Bone marrow (tissue), 2 donors: ENCODE results near the gene TPST1.

ENCODE experiments used
- DNase-seq, 2 donors: peaks; one replicate each; lab custom pipeline; 2025; lab: John Stamatoyannopoulos, UW

The TPST1 gene

DNA sequence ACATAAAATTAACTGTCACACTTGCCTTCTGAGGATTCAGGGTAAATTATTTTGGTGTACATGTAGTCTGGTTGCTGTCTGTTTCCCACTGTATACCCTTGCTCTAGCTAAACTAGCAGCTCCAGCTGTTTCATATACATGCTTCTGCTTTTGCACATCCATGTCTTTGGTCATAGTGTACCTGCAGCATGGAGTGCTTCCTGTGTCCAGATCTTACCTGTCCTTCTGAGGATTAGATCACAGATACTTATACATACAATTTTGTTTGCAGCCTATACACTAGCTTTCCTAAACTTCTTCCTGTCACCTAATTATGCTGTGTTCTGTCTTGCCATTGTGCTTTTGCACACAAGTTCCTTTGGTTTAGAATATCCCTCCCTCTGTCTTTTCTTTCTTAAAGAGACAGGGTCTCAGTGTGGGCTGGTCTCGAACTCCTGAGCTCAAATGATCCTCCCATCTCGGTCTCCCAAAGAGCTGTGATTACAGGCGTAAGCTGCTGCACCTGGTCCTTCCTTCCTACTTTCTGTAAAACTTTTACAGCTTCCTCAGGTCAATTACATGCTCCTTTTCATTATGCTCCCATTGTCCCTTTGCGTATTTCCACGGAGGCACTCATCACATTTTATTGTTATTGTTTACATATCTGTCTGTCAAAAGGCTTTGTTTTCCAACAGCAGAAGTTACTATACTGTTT lies 33.8 kb downstream of the TPST1 start:
- DNase-seq: no peak

DNA sequence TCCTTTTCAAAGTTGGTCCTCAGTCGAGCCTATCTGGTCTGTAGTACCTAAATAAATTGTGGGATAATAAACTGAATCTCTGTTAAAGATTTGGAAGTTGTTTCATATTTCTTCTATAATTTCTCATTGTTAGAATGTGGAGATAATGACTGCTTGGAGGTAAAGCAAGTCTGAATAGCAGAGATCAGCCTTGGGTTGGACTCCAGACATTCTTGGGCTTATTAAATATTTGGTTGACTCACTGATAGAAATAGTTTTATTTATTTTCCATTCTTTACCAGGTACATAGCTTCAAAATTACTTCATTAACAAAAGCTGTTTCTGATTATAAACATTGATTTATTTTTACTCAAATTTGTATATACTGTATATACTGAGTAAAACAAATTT lies 34.3 kb downstream of the TPST1 start:
- DNase-seq: no peak

DNA sequence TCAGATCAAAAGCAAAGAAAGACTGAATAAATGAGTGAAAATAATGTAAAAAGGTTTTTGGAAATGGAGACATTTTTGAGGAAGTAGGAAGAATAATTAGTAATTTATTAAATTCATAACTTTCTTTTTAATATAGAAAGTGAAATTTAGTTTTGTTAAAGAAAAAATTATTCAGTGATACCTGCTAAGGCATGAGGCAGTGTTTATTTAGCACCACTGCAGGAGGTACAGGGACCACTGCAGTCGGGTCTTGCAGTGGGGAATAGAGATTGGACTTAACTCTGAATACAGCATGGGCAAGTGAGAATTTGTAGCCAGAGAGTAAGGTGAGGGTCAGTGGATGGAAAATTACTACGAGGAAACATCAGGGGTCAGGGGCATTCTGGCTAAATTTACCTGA lies 39.9 kb downstream of the TPST1 start:
- no peak for DNase-seq

DNA sequence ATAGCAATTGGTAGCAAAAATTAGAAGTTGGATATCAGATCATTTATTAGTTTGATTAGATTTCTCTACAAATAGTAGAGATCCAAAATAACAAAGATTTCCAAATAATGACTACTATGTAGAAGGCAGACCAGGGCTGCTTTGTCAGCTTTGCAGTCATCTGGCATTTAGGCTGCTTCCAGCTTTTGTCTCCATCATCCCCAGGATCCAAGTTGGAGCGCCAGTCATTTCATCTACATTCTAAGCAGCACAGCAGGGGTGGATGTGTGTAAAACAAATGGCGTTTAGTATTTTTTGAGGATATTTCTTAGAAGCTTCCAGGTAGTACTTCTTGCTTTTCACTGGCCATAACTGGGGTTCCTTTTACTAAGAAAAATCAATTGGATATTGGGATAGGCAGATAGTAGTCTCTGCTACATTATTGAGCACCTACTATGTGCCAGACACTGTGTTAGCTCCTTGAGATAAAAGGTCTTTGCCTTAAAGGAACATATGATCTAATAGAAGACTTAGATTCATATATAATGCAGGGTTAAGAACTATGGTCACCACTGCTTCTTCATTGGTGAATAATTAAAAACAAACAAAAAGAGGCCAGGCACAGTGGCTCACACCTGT lies 41.5 kb downstream of the TPST1 start:
- no peak for DNase-seq

DNA sequence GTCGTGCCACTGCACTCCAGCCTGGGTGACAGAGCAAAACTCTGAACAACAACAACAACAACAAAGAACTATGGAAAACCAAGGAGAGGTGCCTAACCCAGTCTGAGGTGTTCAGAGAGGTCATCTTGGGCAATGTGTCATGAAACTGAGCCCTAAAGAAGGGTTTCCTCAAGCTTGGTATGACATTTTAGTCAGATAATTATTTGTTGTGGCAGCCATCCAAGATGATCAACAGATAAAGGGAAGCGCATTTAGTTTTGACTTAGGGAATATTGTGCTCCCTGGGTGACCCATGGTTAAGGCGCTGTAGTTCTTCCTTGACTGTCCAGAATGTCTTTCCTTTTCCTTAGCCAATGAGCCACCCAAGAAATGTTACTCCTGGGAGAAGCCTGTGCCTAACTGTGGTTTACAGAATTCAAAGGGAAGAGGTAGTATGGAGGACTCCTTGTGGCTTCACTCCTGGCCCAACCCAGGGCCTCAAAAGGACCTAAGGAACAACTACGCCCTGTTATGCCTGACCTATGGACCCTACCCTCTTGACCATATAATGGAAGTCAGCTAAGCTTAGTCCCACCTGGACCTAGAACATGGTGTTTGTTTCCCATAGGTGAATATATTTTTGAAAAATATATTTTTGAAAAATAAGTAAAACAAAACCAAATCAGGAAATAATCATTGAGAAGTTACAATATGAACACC lies 42.4 kb downstream of the TPST1 start:
- no peak for DNase-seq

DNA sequence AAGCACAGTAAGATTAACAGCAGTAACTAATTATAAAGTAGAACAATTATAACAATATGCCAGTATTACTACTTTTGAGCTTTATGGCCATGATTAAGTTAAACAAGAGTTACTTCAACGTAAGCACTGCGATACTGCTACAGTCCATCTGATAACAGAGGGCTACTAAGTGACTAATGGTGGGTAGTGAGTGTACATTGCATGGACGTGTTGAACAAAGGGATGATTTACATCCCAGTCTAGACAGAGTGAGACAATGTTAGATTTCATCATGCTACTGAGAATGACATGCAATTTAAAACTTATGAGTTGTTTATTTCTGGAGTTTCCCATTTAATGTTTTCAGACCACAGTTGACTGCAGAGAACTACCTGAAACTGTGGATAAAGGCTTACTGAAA lies 45.6 kb downstream of the TPST1 start:
- DNase-seq: no peak

DNA sequence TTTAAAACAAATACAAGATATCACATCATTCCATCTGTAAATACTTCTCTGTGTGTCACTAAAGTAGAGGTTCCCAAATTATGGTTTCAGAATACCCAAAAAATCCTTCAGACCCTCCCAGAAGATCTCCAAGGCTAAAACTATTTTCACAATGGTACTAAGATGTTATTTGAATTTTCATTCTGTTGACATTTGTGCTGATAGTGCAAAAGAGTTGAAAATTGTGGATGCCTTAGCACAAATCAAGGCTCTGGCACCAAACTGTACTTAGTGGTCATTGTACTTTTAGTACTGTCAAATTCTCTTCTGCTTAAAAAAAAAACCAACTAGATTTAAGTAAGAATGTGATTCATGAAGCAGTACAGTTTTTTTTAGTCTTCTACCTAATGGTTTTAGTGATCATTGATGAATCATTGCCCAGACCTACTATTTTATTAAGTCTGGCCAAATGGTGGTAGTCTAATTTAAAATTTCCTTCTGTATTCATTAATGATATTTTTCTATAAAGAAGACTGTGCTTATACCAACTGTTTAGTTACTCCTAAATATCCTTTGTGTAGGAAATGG lies 50.5 kb downstream of the TPST1 start:
- no peak for DNase-seq

DNA sequence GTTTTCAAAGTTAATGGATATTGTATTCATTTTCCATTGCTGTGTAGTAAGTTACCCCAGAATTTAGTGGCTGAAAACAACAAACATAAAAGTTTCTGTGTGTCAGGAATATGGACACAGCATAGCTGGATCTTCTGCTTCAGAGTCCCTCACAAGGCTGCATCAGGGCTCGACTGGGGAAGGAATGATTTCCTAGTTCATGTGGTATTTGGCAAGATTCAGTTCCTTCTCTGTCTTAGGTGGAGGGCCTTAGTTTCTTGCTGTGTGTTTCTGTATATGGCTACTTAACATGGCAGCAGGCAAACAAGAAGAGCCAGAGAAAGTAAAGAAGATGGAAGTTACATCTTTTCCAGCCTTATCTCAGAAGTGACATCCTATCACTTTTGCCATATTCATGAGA lies 51.1 kb downstream of the TPST1 start:
- no peak for DNase-seq

DNA sequence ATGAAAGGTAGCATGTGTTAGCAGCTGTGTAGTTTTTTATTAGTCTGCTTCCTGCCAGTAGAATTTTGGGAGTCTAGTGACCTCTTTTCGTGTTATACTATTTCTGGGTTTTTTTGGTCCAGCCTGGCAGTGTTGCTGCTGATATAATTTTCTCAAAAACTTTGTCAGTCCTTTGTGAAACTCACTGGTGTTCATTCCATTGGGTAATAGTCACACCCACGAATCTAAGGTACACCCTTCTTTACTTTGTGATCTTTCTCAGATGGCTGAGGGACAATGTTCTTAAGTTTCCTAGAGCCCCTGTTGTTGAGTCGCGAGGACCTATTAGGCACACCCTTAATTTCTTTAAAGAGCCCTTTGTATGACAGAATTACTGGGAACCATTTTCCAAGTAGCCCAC lies 52.3 kb downstream of the TPST1 start:
- no peak for DNase-seq

DNA sequence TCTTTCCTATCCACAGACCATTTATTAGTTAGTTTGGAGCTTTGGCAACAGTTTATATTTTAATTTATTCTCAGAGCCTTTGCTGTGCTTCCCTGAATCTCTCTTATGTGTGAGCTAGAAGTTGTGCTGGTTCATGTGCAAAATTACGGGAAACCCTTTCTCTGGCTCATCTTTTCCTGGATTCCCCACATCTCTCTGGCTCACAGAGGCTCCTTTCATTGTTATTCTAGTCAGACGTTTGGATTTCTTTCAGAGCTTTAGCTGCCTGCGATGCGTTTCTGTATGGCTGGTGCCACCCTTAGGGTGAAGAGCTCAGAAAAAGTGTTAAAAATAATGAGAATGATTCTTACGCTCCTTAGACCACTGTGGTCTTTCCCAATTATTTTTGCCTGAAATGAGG lies 53.3 kb downstream of the TPST1 start:
- no peak for DNase-seq

DNA sequence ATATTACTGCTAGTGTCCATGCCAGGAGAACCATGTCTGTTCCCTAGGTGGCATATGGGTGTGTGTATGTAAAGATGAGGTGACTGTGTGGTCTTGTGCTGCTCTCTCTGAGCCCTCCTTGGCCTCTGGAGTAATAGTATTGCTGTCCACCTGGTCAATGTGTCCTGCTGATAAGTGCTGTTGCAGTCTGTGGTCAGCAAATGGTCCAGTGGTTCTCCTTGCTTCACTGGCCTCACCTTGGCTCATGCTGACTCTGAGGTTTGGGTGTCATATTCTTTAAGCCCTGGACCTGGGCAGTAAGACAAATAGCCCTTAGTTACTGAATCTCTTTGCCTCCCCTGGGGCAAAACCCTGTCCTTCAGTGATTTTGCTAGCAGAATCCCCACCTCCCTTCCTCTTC lies 56.8 kb downstream of the TPST1 start:
- no peak for DNase-seq

DNA sequence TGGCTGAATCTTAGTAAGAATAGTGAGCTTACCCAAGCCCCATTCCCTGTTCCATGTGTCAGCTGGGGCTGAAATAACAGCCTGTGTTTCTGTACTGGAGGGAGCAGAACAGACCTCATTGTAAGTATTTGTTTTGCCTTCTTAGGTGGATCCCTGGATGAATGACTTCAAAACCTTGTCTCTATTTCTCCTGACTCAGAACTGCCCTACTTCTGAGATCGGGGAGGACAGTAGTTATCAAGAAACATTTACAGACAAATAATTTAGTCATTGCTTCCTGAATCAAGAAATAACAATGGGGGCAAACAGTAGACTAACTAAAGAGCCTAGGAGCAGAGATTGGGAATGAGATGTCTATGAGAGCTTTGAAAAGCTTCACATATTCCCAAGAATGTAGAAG lies 58.8 kb downstream of the TPST1 start:
- no peak for DNase-seq

DNA sequence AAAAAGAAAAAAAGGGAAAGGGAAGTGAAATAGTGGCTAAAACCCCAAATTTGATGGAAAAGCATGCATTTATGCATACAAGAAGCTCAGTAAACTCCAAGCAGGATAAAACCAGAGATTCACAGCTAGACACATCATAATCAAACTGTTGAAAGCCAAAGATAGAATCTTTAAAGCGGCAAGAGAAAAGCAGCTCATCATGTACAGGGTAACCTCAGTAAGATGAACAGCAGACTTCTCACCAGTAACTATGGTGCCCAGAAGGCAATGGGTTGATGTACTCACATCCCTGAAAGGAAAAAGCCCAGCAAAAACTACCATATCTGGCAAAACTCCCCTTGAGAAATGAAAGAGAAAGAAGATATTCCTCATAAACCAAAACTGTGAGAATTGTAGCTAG lies 60.4 kb downstream of the TPST1 start:
- no peak for DNase-seq

DNA sequence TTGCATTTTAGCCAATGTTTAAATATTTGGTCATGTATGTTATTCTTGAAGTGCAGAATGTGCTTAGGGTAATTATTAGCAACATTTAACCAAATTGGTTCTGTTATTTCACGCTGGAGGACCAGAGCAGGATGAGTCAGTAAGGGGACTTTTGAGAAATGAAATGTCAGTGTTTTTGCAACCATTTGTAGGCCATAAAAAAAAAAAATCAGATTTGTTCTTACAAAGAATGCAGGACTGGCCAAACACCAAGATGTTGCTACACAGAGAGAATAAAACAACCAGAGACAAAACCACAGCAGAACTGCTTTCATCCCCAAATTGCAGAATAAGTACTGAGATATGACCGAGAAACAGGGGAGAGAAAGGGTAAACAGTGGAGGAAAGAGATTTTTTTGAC lies 62.1 kb downstream of the TPST1 start:
- no peak for DNase-seq

DNA sequence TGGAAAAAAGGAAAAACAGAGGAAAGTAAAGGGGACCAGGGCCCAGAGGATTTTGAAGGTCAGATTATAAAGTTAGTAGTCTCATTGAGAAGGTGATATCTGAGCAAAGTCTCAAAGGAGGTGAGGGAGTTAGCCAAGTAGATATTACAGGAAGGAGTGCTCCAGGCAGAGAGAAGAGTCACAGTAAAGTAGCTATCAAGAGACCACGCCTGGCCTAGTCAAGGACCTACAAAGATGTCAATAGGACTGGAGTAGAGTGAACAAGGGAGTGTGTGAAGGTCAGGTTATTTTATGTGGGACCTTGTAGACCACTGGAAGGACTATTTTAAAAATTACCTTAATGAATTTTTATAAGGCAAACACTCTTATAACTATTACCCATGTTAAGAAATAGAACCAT lies 64.8 kb downstream of the TPST1 start:
- DNase-seq: no peak

DNA sequence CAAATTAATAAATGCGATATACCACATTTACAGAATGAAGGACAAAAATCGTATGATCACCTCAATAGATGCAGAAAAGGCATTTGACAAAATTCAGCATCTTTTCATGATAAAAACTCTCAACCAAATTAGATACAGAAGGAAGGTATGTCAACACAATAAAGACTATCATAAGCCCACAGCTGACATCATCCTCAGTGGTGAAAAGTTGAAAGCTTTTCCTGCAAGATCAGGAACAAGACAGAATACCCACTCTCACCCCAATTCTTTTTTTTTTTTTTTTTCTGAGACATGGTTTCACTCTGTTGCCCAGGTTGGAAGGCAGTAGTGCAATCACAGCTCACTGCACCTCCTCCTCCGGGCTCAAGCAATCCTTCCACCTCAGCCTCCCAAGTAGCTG lies 67.2 kb downstream of the TPST1 start:
- DNase-seq: no peak

DNA sequence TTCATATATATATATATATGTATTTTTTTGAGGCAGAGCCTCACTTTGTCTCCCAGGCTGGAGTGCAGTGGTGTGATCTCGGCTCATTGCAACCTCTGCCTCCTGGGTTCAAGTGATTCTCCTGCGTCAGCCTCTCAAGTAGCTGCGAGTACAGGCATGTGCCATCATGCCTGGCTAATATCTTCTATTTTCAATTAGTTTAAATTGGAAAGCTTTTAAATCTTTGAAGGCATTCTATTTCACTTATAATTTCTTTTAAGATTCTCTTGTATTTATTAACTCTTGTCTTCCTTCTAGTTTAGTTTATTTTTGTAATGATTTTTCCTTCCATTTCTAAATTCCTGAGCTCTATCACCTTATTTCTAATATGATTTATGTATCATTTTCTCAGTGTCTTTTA lies 71.2 kb downstream of the TPST1 start:
- no peak for DNase-seq

DNA sequence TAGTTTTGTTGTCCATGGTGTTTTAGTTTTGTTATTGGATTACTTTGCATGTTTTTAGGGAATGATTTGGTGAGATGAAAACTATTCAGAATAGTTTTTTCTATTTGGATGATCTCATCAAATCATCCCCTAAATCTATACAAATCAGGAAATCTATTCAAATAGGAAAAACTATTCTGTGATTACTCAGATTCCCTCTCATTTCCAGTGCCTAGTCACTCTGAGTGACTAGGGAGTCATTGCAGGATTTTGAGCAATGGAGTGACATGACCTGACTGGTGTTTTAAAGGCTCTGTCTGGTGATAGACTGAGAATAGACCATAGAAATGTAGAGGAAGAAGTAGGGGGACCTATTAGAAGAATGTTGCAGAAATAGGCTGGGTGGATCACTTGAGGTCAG lies 72.4 kb downstream of the TPST1 start:
- no peak for DNase-seq

DNA sequence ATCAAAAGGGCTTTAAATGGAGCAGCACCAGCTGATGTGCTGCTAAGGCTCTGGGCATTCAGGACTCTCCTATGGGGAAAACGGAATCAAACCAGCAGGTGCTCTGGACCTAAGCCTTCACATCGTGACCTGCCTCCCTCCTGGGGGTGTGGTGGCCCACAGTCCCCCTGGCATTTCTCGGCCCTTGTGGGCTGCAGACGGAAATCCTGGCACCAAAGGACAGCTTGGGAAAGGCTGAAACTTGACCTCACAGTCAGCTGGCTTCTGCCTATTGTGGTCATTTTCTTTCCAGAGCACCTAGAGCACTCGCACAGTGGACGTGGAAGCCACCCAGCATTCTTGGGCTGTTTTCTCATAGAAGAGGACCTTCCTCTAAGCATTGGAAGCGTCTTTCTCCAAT lies 74.8 kb downstream of the TPST1 start:
- DNase-seq: no peak

DNA sequence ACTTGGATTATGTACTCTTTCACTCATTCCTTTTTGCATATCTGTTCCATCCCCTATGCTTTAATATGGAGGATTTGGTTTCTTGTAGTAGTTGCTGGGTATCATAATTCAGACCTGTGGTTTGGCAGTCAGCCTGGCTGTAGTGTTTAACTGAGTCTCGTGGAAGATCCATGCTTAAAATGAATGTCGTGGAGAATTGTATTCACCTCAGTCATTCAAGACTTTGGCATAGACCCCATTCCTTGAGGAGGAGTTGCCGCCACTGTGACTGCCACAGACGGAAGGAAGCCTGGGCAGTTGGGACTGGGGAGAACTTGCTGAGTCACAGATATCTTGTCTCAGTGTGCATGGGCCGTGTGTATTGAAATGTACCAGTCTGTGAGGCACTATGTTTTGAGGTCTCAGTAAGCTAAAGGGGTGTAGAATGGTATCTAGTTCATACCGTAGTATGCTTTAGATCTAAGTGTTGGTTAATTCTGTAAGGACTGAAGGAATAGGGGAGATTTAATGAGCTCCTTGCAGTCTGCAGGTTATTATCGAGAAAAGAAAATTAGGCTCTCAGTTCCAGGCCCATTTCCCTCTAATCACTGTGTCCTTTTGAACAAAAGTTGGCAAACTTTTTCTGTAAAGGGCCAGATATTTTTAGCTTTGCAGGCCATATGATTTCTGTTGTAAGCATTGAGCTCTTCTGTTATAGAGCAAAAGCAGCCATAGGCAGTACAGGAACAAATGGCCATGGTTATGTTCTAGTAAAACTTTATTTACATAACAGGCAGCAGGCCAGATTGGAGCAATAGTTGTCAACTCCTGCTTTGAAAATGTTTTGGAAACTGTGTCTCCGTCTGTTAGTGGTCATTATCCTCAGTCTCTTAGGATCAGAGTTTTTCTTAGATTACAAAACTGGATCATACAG lies 76.8 kb downstream of the TPST1 start:
- DNase-seq: peak in 1 of 2 donors; percentile 74

DNA sequence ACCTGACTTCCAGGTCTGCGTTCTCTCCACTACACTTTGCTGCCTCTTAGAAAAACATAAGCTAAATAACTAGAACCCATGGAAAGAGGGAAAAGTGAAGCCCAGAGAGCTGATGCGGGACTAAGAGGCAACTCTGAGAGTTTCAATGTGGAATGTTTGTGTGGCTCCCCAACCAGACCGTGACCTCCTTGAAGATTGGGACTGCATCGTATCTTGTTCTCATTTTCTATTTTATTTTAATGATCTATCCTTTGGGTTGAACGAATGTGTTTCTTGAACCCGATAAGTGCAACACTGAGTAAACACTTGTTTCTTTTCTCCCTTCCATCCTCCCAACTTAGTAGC lies 77.4 kb downstream of the TPST1 start:
- DNase-seq: no peak
